ENCODE data around the gene BANK1. TPM values are rescaled to one million over a fixed set of nuclear protein-coding genes. Genes with fewer than 3 reads are reported as not detected.
A peak's percentile ranks its signal among the peaks of the same experiment; 100 is the strongest.
"Not testable (repeated sequence)": the region's sequence is repeated elsewhere in the genome, so short reads cannot be mapped to it uniquely, and the experiment has no call there.

Gene BANK1
- total RNA-seq, 1 experiment from 2014 or later, result not detected

GRCh38 chr4:101885574-101885973 is 95.0 kb downstream of the BANK1 start:
- no peak for DNase-seq (ENCODE audit: low read depth)

- DNase-seq (ENCODE audit: low read depth), result no peak
These were observed 96.3 kb downstream of the BANK1 start for GRCh38 chr4:101886826-101887225.

GRCh38 chr4:101888472-101888871 is 97.9 kb downstream of the BANK1 start:
- no peak for DNase-seq (ENCODE audit: low read depth)

- not testable (repeated sequence) for DNase-seq (ENCODE audit: low read depth)
These were observed 115.0 kb downstream of the BANK1 start for GRCh38 chr4:101905527-101905926.

- no peak for DNase-seq (ENCODE audit: low read depth)
These were observed 120.3 kb downstream of the BANK1 start for GRCh38 chr4:101910786-101911373.

- no peak for DNase-seq (ENCODE audit: low read depth)
These were observed 121.1 kb downstream of the BANK1 start for GRCh38 chr4:101911616-101912015.

- DNase-seq (ENCODE audit: low read depth), result peak; percentile 2
These were observed 124.2 kb downstream of the BANK1 start for GRCh38 chr4:101914761-101915160.

GRCh38 chr4:101919373-101919977 is 128.9 kb downstream of the BANK1 start:
- no peak for DNase-seq (ENCODE audit: low read depth)

- DNase-seq (ENCODE audit: low read depth), result no peak
These were observed 130.8 kb downstream of the BANK1 start for GRCh38 chr4:101921370-101921769.

- no peak for DNase-seq (ENCODE audit: low read depth)
These were observed 141.1 kb downstream of the BANK1 start for GRCh38 chr4:101931619-101932018.

- DNase-seq (ENCODE audit: low read depth), result no peak
These were observed 143.3 kb downstream of the BANK1 start for GRCh38 chr4:101933855-101934254.

- DNase-seq (ENCODE audit: low read depth), result no peak
These were observed 148.3 kb downstream of the BANK1 start for GRCh38 chr4:101938836-101939235.

- DNase-seq (ENCODE audit: low read depth), result no peak
These were observed 151.4 kb downstream of the BANK1 start for GRCh38 chr4:101941816-101942358.

- DNase-seq (ENCODE audit: low read depth), result no peak
These were observed 152.4 kb downstream of the BANK1 start for GRCh38 chr4:101942891-101943290.

- DNase-seq (ENCODE audit: low read depth), result peak; percentile 65
These were observed 154.1 kb downstream of the BANK1 start for GRCh38 chr4:101944649-101945048.

- DNase-seq (ENCODE audit: low read depth), result no peak
These were observed 157.5 kb downstream of the BANK1 start for GRCh38 chr4:101948055-101948454.

GRCh38 chr4:101948951-101949350 is 158.4 kb downstream of the BANK1 start:
- no peak for DNase-seq (ENCODE audit: low read depth)

GRCh38 chr4:101950258-101950979 is 159.9 kb downstream of the BANK1 start:
- no peak for DNase-seq (ENCODE audit: low read depth)

GRCh38 chr4:101952985-101953384 is 162.5 kb downstream of the BANK1 start:
- no peak for DNase-seq (ENCODE audit: low read depth)

GRCh38 chr4:101953949-101954348 is 163.4 kb downstream of the BANK1 start:
- peak; percentile 69 for DNase-seq (ENCODE audit: low read depth)

- no peak for DNase-seq (ENCODE audit: low read depth)
These were observed 163.8 kb downstream of the BANK1 start for GRCh38 chr4:101954351-101954750.

GRCh38 chr4:101954975-101955678 is 164.6 kb downstream of the BANK1 start:
- peak; percentile 26 for DNase-seq (ENCODE audit: low read depth)
